OCI-LY1 (cell line): ENCODE data around the gene ENTREP3.
A peak's percentile ranks its signal among the peaks of the same experiment; 100 is the strongest.

ENCODE experiments used
- H2AFZ ChIP-seq: fragments of 200-600 bp; sonication (generic), shearing (Covaris generic); 2 replicates; pipeline ENCODE4 v1.6.0; 2014; ENCODE audit warnings: antibody characterized with exemption, mild to moderate bottlenecking, low read length
- H3F3A ChIP-seq: fragments of 200-600 bp; sonication (generic), shearing (Covaris generic); 2 replicates; pipeline ENCODE4 v1.6.0; 2014; ENCODE audit warnings: mild to moderate bottlenecking, antibody characterized with exemption, low read length, moderate library complexity; ENCODE audit not compliant: insufficient read depth
- H3K27ac ChIP-seq: fragments of 200-600 bp; sonication (generic); 2 replicates; pipeline ENCODE4 v1.5.1; 2014; ENCODE audit warnings: low read length, mixed run types, mild to moderate bottlenecking, low read depth; ENCODE audit not compliant: poor library complexity, severe bottlenecking
- H3K27me3 ChIP-seq: fragments of 200-600 bp; sonication (generic); 2 replicates; pipeline ENCODE4 v1.6.0; 2014; ENCODE audit warnings: antibody characterized with exemption, mild to moderate bottlenecking, low read length, moderate library complexity; ENCODE audit not compliant: insufficient read depth
- H3K36me3 ChIP-seq: fragments of 200-600 bp; sonication (generic); 2 replicates; pipeline ENCODE4 v1.6.1; 2014; ENCODE audit warnings: mild to moderate bottlenecking, antibody characterized with exemption, low read length, moderate library complexity, mixed read lengths; ENCODE audit not compliant: insufficient read depth
- H3K4me1 ChIP-seq: fragments of 200-600 bp; sonication (generic); 2 replicates; pipeline ENCODE4 v1.5.1; 2014; ENCODE audit warnings: mild to moderate bottlenecking, low read length, moderate library complexity; ENCODE audit not compliant: insufficient read depth, severe bottlenecking
- H3K4me2 ChIP-seq: fragments of 200-600 bp; sonication (generic), shearing (Covaris generic); 2 replicates; pipeline ENCODE4 v1.6.1; 2014; ENCODE audit warnings: low read length
- H3K4me3 ChIP-seq: fragments of 200-600 bp; sonication (generic); 2 replicates; pipeline ENCODE4 v1.5.1; 2014; ENCODE audit warnings: low read length, low read depth, mild to moderate bottlenecking, mixed read lengths; ENCODE audit not compliant: poor library complexity, severe bottlenecking
- H3K79me2 ChIP-seq: fragments of 200-600 bp; shearing (Covaris generic); 2 replicates; pipeline ENCODE4 v1.6.1; 2016; ENCODE audit warnings: mixed run types, low read length, mixed read lengths; ENCODE audit not compliant: insufficient read depth
- H3K9ac ChIP-seq: fragments of 200-600 bp; sonication (generic), shearing (Covaris generic); 2 replicates; pipeline ENCODE4 v1.6.1; 2014; ENCODE audit warnings: mild to moderate bottlenecking, low read length, mixed read lengths
- H3K9me2 ChIP-seq: fragments of 200-600 bp; sonication (generic), shearing (Covaris generic); 2 replicates; pipeline ENCODE4 v1.6.1; 2014; ENCODE audit warnings: low read depth, mild to moderate bottlenecking, low read length, mixed read lengths
- H3K9me3 ChIP-seq: fragments of 200-600 bp; shearing (Covaris generic); 2 replicates; pipeline ENCODE4 v1.6.1; 2014; ENCODE audit warnings: low read length, mixed read lengths
- H4K20me1 ChIP-seq: fragments of 200-600 bp; sonication (generic), shearing (Covaris generic); 2 replicates; pipeline ENCODE4 v1.6.0; 2016; ENCODE audit warnings: mild to moderate bottlenecking, low read length; ENCODE audit not compliant: insufficient read depth
- CTCF ChIP-seq: fragments of 200-600 bp; sonication (generic), shearing (Covaris generic); IDR thresholded peaks from 2 replicates; pipeline ENCODE4 v1.5.1; 2017; ENCODE audit warnings: mild to moderate bottlenecking, antibody characterized with exemption, low read length, moderate library complexity, mixed read lengths
- EZH2 ChIP-seq: fragments of 200-600 bp; sonication (generic), shearing (Covaris generic); IDR thresholded peaks from 2 replicates; pipeline ENCODE4 v1.8.0; 2017; ENCODE audit warnings: borderline replicate concordance, mixed run types, mild to moderate bottlenecking, antibody characterized with exemption, low read length, moderate library complexity, mixed read lengths

Gene ENTREP3

GRCh38 chr1:155256058-155256852, 972 bp upstream of the ENTREP3 start:
- TF ChIP-seq EZH2 = no peak
- no peak for TF ChIP-seq CTCF
- Histone ChIP-seq H3K9ac (peak overlapping the region; percentile 68; the same call in 1 of the 2 replicates), H3K4me1 (peaks cover 36% of the 10 kb centered on the region), H3K4me3 (peak overlapping the region; percentile 72), H3K4me2 (peak overlapping the region; percentile 86), H3K79me2 (peaks cover 5% of the 10 kb centered on the region; the same call in 1 of the 2 replicates), H4K20me1 (no peaks in the 10 kb centered on the region), H3K27ac (peak overlapping the region; percentile 57), H2AFZ (no peak overlapping the region), H3K9me2 (no peaks in the 10 kb centered on the region), H3K9me3 (no peaks in the 10 kb centered on the region), H3F3A (no peaks in the 10 kb centered on the region), H3K27me3 (no peaks in the 10 kb centered on the region), H3K36me3 (peaks cover 21% of the 10 kb centered on the region; the same call in 1 of the 2 replicates)

- no peaks in the 10 kb centered on the region for H3K9me2 ChIP-seq
- no peaks in the 10 kb centered on the region for H3F3A ChIP-seq
- H3K9ac ChIP-seq = peak overlapping the region; percentile 68
- H3K4me2 ChIP-seq = peak overlapping the region; percentile 86
- H3K9me3 ChIP-seq = no peaks in the 10 kb centered on the region
- H3K27me3 ChIP-seq = no peaks in the 10 kb centered on the region
- TF ChIP-seq EZH2 = no peak
- TF ChIP-seq CTCF = no peak
- peaks cover 38% of the 10 kb centered on the region for H3K4me1 ChIP-seq
- no peaks in the 10 kb centered on the region for H4K20me1 ChIP-seq
- no peak overlapping the region for H2AFZ ChIP-seq
- no peaks in the 10 kb centered on the region for H3K79me2 ChIP-seq
- H3K36me3 ChIP-seq = peaks cover 17% of the 10 kb centered on the region; the same call in 1 of the 2 replicates
- peak overlapping the region; percentile 72 for H3K4me3 ChIP-seq
- H3K27ac ChIP-seq = peak overlapping the region; percentile 55
Observed at GRCh38 chr1:155254714-155255242, 505 bp downstream of the ENTREP3 start.

GRCh38 chr1:155254228-155254713, 1.0 kb downstream of the ENTREP3 start:
- Histone ChIP-seq H3K9me2 (no peaks in the 10 kb centered on the region), H4K20me1 (no peaks in the 10 kb centered on the region), H3K4me1 (peaks cover 43% of the 10 kb centered on the region), H3K4me2 (peak overlapping the region; percentile 86), H3F3A (no peaks in the 10 kb centered on the region), H3K27me3 (no peaks in the 10 kb centered on the region), H3K27ac (peak overlapping the region; percentile 55), H3K4me3 (peak overlapping the region; percentile 72), H2AFZ (no peak overlapping the region), H3K9ac (peak overlapping the region; percentile 68), H3K79me2 (no peaks in the 10 kb centered on the region), H3K36me3 (peaks cover 14% of the 10 kb centered on the region; the same call in 1 of the 2 replicates), H3K9me3 (no peaks in the 10 kb centered on the region)
- no peak for TF ChIP-seq EZH2
- no peak for TF ChIP-seq CTCF
